Activated CD8-positive, alpha-beta memory T cell treated with anti-CD3 and anti-CD28 coated beads, Interleukin-2, amount 50 U/mL, for 1 hour (primary cell): ENCODE results near the gene MCEMP1.
"Not testable (repeated sequence)": the region's sequence is repeated elsewhere in the genome, so short reads cannot be mapped to it uniquely, and the experiment has no call there.

Experiments
- DNase-seq: peaks from one replicate; pipeline ENCODE4 v3.0.0-alpha.2; 2020; ENCODE audit errors: extremely low read depth

The MCEMP1 gene

GRCh38 chr19:7643629-7644549, 33.0 kb upstream of the MCEMP1 start:
- not testable (repeated sequence) for DNase-seq

GRCh38 chr19:7644550-7644877, 32.4 kb upstream of the MCEMP1 start:
- no peak for DNase-seq

- DNase-seq: no peak
Measured at GRCh38 chr19:7645163-7645562, 31.7 kb upstream of the MCEMP1 start.

- DNase-seq: no peak
Measured at GRCh38 chr19:7645656-7646425, 31.0 kb upstream of the MCEMP1 start.

- no peak for DNase-seq
Measured at GRCh38 chr19:7646426-7646700, 30.5 kb upstream of the MCEMP1 start.

GRCh38 chr19:7647156-7647555, 29.7 kb upstream of the MCEMP1 start:
- DNase-seq: no peak

- DNase-seq: no peak
Measured at GRCh38 chr19:7648265-7649014, 28.4 kb upstream of the MCEMP1 start.

- no peak for DNase-seq
Measured at GRCh38 chr19:7650148-7650547, 26.7 kb upstream of the MCEMP1 start.

GRCh38 chr19:7652061-7652641, 24.7 kb upstream of the MCEMP1 start:
- DNase-seq: peak; percentile 50

GRCh38 chr19:7654401-7654800, 22.5 kb upstream of the MCEMP1 start:
- DNase-seq: no peak

GRCh38 chr19:7655581-7655980, 21.3 kb upstream of the MCEMP1 start:
- no peak for DNase-seq

- DNase-seq: no peak
Measured at GRCh38 chr19:7657131-7657751, 19.6 kb upstream of the MCEMP1 start.

GRCh38 chr19:7658219-7658686, 18.6 kb upstream of the MCEMP1 start:
- no peak for DNase-seq

GRCh38 chr19:7661744-7662538, 14.9 kb upstream of the MCEMP1 start:
- no peak for DNase-seq

GRCh38 chr19:7662657-7663056, 14.2 kb upstream of the MCEMP1 start:
- no peak for DNase-seq

- no peak for DNase-seq
Measured at GRCh38 chr19:7663706-7664105, 13.2 kb upstream of the MCEMP1 start.

- no peak for DNase-seq
Measured at GRCh38 chr19:7665076-7665475, 11.8 kb upstream of the MCEMP1 start.

- DNase-seq: no peak
Measured at GRCh38 chr19:7668842-7669241, 8.0 kb upstream of the MCEMP1 start, which contains the start of gene RETN. RETN (plus strand) TSS chr19:7669049; CDS start chr19:7669327, 278 bp downstream.

GRCh38 chr19:7669641-7670040, 7.2 kb upstream of the MCEMP1 start:
- DNase-seq: no peak

- no peak for DNase-seq
Measured at GRCh38 chr19:7670150-7670783, 6.6 kb upstream of the MCEMP1 start.
